Measurements from ENCODE around the gene PIAS4.
A peak's percentile ranks its signal among the peaks of the same experiment; 100 is the strongest.

PIAS4 gene

DNA sequence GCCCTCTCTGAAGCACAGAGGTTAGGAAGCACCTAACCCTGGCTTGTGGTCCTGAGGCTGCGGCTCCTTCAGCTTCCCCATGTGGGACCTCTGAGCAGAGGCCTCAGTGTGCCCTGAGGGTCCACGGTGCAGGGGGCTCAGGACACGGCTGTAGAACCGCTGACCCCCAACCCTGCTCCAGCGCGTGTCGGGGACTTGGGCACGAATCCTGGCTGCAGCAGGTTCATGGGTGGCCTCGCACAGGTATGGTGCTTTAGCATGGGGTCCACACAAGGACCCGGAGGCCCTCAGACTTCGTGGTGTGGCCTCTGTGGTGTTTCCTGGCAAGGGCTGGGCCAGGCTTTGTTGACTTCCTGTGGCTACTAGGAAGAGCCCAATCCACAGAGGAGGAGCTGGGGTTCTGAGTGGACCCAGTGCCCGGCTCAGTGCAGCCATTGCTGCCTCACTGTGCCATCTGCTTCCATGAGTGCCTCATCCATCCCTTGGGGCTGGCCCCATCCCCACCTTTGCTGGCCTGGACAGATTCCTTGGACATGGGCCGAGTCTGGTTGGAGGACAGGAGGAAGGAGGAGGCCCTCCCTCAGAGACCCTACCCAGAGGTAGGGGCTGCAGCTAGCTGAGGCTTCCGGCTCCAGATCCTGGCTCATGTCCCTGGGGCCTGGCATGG lies 34.7 kb downstream of the PIAS4 start:
- no peak for DNase-seq (ENCODE audit: low read depth in 2 of 2)

DNA sequence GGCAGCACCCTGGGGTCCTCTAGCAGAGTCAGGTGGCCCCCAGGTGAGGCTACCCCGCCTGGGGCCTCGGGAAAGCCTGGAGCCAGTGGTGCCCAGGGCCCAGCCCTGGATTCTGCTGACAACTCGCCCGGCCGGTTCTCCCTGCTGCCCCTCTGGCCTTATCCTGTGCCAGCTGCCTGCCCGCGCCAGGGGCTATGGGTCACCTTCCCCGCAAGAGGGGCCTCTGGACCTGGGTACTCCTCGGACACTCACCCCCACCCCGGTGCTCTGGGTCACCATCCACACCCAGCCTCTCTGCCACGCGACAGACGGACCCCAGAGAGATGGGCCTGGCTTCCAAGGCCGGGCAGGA lies 35.2 kb downstream of the PIAS4 start:
- DNase-seq (ENCODE audit: low read depth in 2 of 2): no peak

DNA sequence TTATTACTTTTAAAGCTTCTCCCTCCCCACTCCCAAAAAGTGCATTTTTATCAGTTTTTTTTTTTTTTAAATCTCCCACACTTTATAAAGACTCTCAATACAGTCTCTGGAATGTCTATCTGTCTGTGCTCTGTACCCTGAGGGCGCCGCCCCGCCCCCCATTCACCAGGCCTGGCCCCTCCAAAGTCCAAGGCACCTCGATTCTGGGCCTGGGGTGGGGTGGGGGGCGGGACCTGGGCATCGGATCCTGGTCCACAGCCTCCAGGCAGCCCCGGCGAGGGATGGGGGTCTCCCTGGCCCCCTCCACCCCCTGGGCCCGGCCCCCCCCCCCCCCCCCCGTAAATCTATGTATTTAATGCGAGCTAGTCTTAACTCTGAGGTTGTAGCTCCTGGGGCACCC lies 35.9 kb downstream of the PIAS4 start:
- no peak for DNase-seq (ENCODE audit: low read depth in 2 of 2)

DNA sequence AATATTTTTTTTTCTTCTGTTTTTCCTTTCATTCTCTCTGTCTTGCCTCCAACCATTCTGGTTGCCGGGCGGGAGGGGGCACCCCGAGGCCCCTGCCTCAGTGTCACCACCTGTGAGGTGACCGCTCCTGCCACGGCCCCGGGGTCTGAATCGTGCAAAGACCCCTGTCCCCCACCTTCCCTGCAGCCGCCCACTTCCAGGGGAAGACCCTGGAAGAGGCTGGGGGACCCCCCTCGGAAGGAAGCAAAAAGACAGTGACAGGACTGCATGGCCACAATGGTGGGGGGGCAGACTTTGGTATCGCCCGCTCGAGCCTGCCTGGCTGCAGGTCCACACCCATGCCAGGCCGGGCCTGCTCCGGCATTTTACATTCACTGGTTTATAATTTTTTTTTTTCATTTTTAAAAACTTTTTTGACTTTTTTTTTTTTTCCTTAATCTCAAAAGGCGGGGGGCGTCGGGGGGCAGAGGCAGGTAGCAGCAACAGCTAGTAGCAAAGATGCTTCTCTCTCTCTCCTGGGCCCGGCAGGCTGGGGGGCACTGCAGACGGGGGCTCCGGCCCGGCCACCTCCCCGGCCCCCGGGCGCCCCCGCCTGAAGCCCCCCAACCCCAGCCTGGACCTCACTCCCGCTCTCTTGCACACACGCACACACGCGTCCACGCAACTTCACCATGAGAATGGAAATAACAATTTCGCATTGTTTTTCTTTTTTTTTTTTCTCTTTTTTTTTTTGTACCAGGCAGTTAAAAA lies 36.6 kb downstream of the PIAS4 start:
- no peak for DNase-seq (ENCODE audit: low read depth in 2 of 2)

DNA sequence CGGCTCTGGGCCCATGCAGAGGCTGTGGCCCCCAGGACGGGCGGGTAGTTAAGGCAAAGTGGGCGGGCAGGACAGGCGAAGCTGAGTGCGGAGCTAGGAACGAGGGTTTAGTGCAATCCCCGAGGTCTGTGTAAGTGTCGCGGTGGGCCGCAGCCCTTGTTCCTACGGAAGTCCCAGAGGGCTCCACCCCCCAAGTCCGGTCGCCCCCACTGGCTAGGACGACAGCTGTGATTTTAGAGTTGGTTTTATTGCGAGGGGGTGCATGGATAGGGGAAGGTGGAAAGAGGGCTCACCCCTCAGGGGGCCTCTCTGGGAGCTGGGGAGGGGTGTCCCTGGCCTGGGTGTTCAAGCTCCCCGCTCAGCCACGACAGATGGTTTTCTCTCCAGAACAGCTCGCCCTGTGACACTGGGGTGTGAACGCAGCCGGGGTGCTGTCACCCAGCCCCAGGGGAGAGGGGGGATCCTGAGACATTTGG lies 37.5 kb downstream of the PIAS4 start:
- DNase-seq (ENCODE audit: low read depth in 2 of 2): no peak

DNA sequence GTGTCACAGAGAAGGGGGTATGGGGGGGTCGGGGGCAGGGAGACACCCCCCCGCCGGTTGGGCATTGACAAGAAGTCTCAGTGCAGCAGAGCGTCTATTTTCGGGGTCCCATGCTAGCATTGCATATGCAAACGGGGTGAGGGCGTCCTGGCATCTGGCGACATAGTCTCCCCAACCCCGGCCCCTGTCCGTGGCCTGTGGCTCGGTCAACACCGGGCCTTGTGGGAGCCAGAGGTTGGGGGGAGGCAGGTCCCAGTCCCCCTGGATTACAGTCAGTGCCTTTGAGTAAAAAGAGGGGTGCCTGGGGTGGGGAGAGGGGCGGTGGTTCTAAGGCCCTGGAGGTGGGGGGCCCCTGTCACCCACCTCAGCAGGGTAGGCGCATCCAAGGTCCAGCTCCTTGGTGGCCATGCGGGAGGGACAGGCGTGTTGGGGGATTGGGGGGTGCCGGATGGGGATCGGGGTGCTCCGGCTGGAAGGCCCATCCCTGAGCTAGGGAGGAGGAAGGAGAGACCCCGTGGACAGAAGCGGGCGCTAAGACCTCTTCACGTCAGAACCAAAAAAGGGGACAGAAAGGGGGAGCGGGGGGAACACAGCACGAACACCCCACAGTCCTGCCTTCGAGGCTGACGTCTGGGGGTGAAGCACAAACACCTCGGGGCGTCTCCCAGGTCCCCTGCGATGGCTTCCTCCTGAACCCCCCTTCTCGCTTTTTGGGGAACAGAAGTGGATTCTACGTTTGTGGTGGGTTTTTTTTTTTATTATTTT lies 38.2 kb downstream of the PIAS4 start:
- no peak for DNase-seq (ENCODE audit: low read depth in 2 of 2)

DNA sequence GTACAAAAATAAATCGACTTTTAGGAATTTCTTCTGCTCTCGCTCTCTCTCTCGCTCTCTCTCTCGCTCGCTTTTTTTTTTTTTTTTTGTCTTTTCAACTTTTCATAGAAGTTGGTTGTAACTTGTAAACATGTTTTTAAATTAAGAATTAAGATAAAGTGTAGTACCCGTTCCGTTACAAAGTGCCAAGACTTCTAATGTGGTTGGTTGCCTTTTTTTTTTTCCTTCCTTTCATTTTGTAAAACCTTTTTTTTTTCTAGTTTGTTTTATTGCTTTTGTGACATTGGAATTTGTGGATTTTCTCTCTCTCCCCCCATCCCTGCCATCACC lies 38.8 kb downstream of the PIAS4 start:
- DNase-seq (ENCODE audit: low read depth in 2 of 2): no peak

DNA sequence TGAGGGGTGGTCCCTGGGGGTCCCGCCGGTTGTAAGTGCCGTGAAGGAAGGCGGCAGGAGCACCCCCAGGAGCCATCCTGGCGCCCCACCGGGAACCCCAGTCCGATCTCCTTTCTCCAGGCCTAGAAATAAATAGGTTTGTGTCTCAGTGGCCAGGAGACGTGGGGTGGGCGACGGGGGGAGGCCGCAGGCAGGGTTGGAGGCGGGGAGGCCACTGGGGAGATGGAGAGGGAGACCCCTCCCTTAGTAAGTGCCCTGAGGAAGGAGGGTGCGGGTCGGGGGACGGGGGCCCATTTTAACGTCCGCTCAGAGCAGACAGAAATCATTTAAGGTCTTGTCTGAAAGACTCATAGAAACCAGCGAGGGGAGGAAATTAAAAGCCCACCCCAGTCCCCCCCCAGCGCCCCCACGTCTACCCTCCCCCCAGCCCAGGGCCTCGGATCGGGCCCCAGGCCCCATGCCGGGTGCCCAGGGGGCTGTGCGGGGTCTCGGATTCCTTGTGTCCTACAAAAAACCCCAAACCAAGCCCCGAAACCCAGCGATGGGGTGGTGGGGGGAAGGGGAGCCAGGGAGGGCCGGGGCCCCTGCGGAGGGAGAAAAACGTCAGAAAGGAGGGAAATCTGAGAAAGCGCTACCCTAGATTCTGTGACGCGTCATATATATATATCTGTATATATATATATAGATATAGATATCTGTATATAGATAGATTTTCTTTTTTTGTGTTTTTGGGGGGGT lies 39.6 kb downstream of the PIAS4 start:
- DNase-seq (ENCODE audit: low read depth in 2 of 2): no peak

DNA sequence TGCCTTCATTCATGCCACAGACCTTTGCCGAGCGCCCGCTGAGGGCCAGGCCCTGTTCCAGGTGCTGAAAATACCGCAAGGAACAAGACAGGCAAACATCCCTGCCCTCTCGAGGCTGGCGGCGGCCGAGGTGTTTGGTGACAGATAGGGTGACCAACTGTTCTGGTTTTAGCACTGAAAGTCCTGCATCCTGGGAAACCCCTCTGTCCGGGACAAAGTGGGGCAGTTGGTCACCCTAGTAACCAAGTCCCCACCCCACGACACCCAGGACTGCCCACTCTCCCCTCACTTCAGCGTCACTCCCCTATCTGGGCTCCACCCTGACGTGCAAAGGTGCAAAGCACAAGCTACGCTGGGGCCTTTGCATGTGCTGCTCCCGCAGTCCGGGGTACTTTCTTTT lies 41.9 kb downstream of the PIAS4 start:
- DNase-seq (ENCODE audit: low read depth in 2 of 2): no peak

DNA sequence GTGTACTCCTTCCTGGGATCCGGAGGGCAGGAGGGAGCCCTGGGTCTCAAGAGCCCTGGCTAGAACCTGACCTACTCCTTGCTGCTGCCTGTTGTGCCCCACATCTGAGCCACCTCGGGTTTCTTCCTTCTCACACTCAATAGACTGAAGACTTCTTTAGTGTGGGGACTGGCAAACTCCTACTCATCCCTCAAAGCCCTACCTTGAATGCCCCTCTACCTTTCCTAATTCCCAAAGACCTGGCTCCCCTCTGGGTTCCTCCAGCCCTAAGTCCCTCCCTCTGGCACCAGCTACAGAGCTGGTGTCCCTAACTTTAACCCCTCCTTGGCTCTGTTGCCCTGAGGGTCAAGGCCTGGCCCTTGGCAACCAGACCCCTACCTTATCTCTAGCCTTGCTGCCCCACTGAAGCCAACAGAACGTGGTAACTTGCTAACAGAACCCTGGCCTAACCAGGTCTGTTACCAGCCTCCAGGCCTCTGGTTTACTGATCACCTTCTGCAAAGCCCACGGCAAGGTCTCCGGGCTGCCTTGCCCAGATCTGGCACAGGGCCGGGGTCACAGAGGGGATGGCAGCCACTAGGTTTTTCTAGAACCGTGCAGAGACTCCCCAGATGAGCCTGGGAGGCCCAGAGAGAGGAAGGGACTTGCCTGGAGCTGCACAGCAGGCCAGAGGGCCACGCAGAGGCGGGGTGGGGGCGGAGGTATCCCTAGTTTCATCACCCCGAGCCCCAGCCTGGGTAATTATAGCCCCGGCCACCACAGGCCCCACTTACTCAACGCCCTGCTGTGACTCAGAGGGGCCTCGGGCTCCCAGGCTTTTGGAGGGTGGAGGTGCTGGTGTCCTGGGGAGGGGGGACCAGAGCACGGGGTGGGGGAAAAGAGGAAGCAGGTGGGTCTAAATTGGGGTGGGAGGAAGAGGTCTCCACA lies 43.9 kb downstream of the PIAS4 start:
- DNase-seq (ENCODE audit: low read depth in 2 of 2): no peak

DNA sequence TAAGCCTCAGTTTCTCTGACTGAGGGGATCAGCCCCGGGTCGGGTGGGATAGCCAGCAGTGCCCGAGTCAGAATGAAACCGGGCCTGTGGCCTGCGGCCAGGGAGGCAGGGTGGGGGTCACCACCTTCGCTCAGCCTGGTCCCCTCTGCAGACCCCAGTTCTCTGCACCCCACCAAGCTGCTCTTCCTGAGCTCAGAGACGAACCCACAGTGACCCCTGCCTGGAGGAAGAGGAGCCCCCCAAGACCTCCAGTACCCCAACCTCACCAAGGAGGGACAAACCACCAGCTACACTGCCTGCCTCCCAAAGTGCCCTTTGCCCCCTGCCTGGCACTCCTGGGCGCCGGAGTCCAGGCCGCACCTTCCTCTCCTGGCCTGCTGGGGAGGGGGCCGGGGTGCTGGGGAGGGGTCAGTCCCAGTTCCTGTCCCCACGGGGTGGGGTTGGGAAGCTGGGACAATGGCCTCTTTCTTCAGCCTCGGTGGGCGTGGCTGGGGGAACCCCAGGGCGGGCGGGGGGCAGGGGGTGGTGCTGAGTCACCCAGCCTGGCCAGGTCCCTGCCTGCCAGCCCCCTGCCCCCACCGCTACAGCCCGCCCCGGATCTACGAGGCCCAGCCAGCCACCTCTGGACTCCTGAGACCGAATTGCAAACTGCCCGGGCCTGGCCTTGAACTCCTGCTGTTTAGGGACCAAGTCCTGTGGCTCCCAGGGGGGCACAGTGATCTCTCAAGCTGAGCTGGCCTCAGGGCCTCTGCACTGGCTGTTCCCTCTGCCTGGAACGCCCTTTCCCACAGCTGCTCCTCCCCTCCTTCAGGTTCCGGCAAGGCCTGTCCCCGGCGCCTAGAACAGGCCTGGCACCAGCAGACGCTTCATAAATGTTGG lies 44.8 kb downstream of the PIAS4 start:
- no peak for DNase-seq (ENCODE audit: low read depth in 2 of 2)

DNA sequence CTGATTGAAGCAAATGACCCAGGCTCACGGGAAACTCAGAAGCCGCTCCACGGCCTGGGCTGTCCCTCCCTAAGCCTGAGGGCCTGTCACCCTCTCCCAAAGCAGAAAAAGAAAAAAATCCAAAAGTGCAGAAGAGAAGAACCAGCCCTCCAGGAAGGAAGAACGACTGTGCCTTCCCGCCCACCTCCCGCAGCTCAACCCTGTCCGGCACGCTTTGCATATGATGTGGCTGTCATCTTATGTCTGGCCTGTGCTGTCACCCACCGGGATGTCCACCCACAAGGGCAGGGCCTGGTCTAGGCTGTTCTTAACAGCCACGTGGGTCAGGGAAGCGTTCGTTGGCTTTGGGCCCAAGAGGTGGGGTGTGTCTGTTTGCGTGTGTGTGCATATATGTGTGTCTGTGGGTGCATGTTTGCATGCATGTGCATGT lies 45.5 kb downstream of the PIAS4 start:
- no peak for DNase-seq (ENCODE audit: low read depth in 2 of 2)

DNA sequence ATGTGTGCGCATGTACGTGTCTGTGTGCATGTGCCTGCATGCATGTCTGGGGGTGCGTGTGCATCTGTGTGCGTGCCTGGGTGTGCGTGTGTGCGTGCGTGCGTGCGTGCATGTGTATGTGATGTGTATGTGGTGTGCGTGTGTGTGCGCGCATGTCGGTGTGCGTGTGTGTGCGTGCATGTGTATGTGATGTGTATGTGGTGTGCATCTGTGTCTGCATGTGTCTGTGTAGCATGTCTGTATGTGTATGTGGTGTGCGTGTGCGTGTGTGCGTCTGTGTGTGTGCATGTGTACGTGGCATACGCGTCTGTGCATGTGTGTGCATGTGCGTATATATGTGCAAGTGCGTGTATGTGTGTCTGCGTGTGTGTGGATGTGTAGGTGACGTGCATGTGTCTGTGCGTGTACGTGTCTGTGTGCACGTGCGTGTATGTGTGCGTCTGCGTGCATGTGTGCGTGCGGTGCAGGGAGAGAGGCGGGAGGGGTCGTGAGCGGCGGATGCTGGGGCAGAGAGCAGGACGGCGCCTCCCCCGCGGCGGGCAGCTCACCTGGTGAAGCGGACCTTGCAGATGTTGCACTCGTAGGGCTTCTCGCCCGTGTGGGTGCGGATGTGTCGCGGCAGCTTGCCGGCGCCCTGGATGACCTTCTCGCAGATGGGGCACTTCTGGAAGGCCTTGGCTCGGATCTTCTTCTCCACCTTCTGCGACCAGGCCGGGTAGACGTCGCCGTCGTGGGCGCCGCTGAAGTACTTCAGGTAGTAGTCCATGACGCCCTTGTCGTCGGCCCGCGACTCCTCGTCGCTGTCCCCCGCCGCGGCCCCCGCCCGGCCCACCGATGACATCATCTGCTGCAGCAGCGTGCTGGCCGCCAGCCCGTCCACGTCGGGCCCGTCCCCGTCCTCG lies 46.1 kb downstream of the PIAS4 start:
- DNase-seq (ENCODE audit: low read depth in 2 of 2): no peak

DNA sequence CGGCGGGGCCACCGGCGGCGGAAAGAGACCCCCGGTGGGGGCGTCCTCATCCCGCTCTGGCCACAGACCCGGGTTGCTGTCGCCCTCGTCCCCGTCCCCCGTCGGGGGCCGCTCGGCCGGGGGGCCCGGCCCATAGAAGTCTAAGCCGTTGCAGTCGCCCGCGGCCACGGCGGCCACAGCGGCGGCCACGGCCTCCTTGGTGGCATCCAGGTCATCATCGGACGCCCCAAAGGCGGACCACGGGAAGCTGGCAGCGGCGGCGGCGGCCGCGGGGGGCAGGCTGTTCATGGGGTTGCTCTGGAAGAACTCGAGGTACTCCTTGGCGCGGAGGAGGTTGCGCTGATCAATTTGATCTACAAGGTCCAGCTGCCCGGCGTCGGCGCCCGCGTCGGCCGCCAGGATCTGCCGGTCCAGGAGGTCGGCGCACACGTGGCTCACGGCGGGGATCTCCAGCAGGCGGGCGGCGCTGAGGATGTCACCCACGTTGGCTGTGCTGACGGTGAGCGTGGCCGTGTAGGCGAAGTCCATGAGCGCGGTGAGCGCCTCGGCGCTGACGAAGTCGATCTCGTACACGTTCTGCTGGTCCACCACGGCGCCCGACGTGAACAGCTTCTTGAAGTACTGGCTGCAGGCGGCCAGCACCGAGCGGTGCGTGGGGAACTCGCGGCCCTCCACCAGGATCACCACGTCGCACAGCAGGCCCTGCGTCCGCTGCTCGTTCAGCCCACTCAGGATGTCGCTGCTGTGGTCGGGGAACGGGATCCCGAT lies 47.1 kb downstream of the PIAS4 start:
- no peak for DNase-seq (ENCODE audit: low read depth in 2 of 2)

DNA sequence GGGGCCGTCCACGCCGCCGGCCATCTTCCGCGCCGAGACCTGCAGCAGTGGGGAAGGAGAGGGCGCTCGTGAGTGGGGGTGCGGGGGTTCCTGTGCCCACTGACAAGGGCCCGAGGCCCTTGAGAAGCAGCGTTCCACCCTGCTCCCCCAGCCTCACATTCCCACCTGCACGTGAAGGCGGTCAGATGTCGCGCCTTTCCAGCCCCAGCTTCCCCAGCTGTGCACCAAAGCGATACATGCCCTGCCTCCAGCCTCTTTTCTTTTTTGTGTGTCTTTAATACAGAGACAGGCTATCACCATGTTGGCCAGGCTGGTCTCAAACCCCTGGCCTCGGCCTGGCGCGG lies 47.6 kb downstream of the PIAS4 start:
- DNase-seq (ENCODE audit: low read depth in 2 of 2): no peak

DNA sequence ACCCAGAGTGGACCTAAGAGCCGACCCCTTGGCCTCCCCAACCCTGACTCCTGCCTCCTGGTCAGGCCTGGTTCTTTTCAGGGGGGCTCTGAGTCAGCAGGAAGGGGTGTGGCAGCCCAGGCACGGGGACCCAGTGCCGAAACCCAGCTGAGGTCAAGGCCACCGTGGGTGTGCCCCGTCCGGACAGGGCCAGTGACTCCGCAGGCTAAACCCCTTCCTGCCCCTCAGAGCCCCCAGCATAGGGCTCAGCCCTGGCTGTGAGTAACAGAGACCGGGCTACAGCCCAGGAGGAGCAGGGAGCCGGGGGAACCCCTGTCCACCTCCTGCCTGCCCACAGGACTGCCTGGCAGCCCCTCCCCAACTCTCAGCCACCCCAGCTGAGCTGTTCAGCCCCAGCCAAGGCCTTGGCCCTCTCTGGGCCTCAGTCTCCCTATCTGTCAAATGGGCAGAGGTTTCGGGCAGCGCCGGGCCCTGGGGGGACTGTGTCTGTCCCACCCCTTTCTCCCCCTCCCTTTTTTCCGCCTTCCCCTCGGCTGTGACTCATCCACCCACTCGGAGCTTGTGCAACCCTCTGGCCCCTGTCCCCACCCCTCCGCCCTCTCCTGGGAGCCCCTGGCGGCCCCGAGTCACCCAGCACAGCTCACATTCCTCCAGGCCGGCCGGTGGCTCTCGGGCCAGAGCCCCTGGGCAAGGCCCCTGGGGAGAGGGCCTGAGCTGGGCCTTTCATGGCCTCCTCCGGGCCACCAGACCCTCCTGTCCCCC lies 50.6 kb downstream of the PIAS4 start:
- DNase-seq (ENCODE audit: low read depth in 2 of 2): peak in 1 of 2 donors; percentile 34

DNA sequence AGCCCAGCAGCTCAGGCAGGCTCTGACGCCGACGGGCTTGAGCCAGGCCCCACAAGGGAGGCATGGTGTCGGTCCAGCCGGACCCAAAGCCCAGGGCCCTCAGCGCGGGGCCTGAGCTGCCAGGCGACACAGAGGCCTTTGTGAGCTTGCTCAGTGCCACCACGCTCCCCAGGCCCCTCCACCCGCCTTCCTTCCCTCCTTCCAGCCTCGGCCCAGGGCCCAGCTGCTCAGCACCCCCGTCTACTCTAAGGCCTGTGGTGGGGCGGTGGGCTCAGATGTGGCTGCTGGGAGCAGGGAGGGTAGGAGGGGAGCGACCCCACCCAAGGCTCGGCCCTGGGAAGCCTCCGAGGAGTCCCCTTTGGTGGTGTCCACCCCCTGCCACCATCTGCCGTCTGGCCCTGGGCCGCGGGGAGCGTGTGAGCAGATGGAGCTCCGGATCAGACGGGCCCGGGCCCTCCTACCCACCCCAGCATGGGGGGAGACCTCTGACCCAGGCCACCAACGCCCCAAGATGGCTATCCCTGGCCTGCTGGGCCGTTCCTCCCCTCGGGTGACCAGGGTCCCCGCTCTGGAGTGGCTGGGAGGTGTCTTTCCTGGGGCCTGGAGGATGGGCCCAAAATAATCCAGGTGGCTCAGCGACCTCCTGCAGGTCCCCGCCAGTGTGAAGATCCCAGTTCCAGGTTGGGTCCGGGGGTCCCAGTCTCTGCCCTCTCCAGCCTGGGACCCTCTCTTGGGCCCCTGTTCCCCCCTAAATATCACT lies 51.3 kb downstream of the PIAS4 start:
- no peak for DNase-seq (ENCODE audit: low read depth in 2 of 2)
